Chondrocyte (in vitro differentiated cells): ENCODE measurements around the gene NXNL2. TPM values are rescaled to one million over a fixed set of nuclear protein-coding genes. Genes with fewer than 3 reads are reported as not detected.

Experiments used
- DNase-seq: peaks from one replicate; pipeline ENCODE4 v3.0.0; 2021; ENCODE audit warnings: mixed read lengths, low spot score
- H3K27ac Mint-ChIP-seq: one replicate; pipeline ENCODE4 v1.8.0; 2021; ENCODE audit warnings: mild to moderate bottlenecking, moderate library complexity, mixed read lengths; ENCODE audit not compliant: unreplicated experiment
- H3K27me3 Mint-ChIP-seq: 2 replicates; pipeline ENCODE4 v1.8.0; 2021; ENCODE audit warnings: low read depth, mixed read lengths
- H3K36me3 Mint-ChIP-seq: 2 replicates; pipeline ENCODE4 v1.8.0; 2021; ENCODE audit warnings: low read depth, mixed read lengths
- H3K4me1 Mint-ChIP-seq: 2 replicates; pipeline ENCODE4 v1.8.0; 2021; ENCODE audit warnings: low read depth, mild to moderate bottlenecking, mixed read lengths
- H3K4me3 Mint-ChIP-seq: one replicate; pipeline ENCODE4 v1.8.0; 2021; ENCODE audit warnings: mild to moderate bottlenecking, moderate library complexity, mixed read lengths; ENCODE audit not compliant: unreplicated experiment
- H3K9me3 Mint-ChIP-seq: 2 replicates; pipeline ENCODE4 v1.8.0; 2021; ENCODE audit warnings: low read depth, mixed read lengths
- total RNA-seq: library from RNA; stranded (reverse); gene quantifications from 3 replicates; pipeline ENCODE4 v1.2.1, GENCODE V29; 2021
- TF ChIP-seq, protein P1 (sequence below): fragments of 200-600 bp; sonication (generic); IDR thresholded peaks from 2 replicates; pipeline ENCODE4 v1.5.0; 2021; ENCODE audit warnings: antibody characterized with exemption, mild to moderate bottlenecking, moderate library complexity

Gene NXNL2
- total RNA-seq, 1 donor from 2014 or later = 0.50 TPM

DNA sequence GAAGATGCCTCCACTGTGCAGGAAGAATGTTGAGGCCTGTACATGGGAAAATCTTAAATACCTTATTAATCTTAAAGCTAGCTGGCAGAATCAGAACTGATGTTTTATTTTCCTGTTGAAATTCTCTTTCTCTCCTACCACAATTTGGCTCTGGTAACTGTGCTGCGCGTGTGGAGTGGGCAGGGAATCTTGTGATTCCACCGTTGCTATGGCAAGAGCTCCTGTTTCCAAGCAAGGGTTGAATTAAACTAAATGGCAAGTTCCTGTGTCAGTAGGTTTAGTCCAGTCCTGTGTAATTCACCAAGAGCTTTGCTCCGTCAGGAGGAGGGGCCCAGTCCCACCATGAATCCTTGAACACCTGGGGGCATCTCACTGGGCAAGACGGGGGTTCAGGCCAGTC lies 36.4 kb downstream of the NXNL2 start:
- TF ChIP-seq, protein P1, sequence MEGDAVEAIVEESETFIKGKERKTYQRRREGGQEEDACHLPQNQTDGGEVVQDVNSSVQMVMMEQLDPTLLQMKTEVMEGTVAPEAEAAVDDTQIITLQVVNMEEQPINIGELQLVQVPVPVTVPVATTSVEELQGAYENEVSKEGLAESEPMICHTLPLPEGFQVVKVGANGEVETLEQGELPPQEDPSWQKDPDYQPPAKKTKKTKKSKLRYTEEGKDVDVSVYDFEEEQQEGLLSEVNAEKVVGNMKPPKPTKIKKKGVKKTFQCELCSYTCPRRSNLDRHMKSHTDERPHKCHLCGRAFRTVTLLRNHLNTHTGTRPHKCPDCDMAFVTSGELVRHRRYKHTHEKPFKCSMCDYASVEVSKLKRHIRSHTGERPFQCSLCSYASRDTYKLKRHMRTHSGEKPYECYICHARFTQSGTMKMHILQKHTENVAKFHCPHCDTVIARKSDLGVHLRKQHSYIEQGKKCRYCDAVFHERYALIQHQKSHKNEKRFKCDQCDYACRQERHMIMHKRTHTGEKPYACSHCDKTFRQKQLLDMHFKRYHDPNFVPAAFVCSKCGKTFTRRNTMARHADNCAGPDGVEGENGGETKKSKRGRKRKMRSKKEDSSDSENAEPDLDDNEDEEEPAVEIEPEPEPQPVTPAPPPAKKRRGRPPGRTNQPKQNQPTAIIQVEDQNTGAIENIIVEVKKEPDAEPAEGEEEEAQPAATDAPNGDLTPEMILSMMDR = no peak
- Mint-ChIP-seq H3K9me3 (peaks cover 3% of the 10 kb centered on the region), H3K4me3 (no peak overlapping the region), H3K36me3 (no peaks in the 10 kb centered on the region), H3K27ac (no peak overlapping the region), H3K4me1 (peaks cover 3% of the 10 kb centered on the region), H3K27me3 (no peaks in the 10 kb centered on the region)
- no peak for DNase-seq

DNA sequence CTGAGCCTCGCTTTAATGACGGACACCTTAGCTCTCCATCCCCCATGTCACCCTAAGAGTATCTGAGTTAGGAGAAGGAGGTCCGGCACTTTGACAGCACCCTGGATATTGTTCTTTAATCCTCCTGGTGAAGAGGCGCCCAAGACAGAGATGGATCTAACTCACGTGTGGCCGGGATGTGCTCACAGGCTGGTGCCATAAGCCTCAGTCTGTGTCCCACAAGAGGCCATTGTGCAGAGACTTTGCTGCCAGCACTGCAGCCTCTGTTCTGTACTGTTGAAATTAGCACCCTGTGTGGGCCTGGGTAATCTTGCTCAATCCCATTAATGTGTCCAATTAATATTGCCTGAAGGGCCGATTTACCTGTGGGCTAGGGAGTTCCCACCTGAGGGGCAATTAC lies 37.7 kb downstream of the NXNL2 start:
- DNase-seq = no peak
- H3K4me3 Mint-ChIP-seq = no peak overlapping the region
- TF ChIP-seq, protein P1 = no peak
- no peak overlapping the region for H3K27ac Mint-ChIP-seq
- H3K36me3 Mint-ChIP-seq = no peaks in the 10 kb centered on the region
- H3K9me3 Mint-ChIP-seq = peaks cover 3% of the 10 kb centered on the region
- H3K27me3 Mint-ChIP-seq = no peaks in the 10 kb centered on the region
- H3K4me1 Mint-ChIP-seq = peaks cover 3% of the 10 kb centered on the region

DNA sequence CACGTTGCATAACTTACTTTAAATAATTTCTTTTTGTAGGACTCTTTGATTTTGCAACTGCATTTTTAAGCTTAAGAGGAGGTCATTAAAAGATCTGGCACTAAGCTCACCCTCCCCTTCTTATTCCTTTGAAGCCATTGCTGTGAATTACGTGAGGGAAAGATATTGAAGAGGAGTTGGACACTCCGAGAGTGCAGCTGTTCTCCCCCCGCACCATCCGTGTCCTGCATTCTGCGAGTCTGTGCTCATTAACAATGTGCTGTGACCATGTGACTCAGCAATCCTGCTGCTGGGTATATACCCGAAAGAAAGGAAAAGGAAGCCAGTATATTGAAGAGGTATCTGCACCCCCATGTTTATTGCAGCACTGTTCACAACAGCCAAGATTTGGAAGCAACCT lies 40.0 kb downstream of the NXNL2 start:
- TF ChIP-seq, protein P1 = no peak
- H3K4me3 Mint-ChIP-seq = no peak overlapping the region
- no peaks in the 10 kb centered on the region for H3K27me3 Mint-ChIP-seq
- DNase-seq = no peak
- no peaks in the 10 kb centered on the region for H3K36me3 Mint-ChIP-seq
- peaks cover 3% of the 10 kb centered on the region for H3K9me3 Mint-ChIP-seq
- H3K27ac Mint-ChIP-seq = no peak overlapping the region
- H3K4me1 Mint-ChIP-seq = peaks cover 16% of the 10 kb centered on the region

DNA sequence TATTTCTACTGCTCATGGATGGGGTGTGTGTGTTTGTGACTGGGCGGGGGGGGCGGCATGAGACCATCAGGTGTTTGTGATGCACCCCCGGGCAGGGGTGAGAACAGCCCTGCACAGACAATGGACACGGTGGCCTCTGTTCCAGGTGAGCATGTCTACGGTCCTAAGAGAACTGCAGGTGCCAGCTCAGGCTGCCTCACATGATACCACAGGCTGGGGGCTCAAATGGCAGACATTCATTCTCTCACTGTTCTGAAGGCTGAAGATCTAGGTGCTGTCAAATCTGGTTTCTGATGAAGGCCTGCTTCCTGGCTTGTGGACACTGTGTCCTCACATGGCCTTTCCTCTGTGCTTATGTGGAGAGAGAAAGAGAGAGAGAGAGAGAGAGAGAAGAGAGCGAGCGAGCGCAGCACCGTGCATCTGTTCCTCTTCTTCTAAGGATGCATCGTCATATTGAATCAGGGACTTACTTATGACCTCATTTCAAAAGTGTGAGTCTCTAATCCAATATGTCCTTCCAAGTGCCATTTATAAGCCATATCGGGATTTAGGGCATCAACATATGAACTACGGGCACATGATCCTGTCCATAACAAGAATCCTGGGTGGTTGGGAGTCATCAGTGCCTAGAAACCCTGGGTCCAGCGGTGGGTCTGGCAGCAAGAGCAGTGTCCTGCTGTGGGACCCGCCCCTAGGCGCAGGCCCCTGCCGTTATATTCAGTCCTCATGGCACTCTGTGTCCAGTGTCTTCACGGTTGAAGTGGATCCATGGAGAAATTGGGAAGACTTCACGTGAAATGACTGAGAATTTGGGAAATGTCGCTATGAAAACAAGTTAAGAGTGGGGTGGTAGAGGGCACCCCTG lies 42.5 kb downstream of the NXNL2 start:
- Mint-ChIP-seq H3K4me3 (no peak overlapping the region), H3K36me3 (no peaks in the 10 kb centered on the region), H3K4me1 (peaks cover 16% of the 10 kb centered on the region), H3K9me3 (peaks cover 3% of the 10 kb centered on the region), H3K27ac (no peak overlapping the region), H3K27me3 (no peaks in the 10 kb centered on the region)
- DNase-seq = no peak
- TF ChIP-seq, protein P1 = no peak

DNA sequence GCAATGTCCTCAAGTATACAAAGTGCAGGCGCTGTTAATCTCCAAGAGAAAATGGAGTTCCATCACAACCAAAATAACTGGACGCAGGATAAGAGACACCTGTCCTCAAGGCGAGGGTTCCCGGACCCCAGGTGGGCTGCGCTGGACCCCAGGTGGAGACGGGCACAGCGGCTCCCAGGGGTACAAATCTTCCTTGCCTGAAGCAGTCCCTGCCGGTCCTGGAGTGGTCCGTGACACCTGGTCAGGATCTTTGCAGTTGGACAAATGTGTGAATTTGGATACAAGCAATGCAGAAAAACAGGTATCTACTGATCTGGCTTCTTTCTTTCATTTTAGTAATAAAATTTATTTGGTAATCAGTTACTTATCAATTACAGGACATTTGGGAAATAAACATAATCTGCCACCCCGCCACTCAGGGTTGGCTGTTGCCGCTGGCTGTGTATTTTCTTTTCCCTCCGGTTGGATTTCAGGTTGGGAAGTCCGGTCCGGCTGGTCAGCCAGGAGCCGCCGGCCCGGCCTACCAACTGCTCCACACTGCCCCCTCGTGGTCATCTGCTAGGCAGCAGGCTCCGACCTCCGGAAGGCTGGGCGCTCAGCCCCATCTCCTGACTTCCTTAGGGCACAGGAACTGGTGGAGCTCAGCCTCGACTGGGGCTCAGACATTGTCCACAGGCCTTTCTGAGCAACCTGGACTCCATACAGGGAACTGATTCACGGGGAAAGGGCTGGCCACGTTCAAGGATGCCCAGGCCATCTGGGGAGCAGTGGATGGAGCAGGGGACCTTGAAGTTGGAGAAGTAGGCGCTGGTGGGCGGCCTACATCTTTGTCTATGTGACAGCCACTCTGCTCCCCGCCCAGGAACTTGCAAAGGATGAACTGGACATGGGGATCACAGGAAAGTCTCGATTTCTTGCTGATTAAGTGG lies 43.4 kb downstream of the NXNL2 start:
- Mint-ChIP-seq H3K27ac (no peak overlapping the region), H3K9me3 (peaks cover 2% of the 10 kb centered on the region), H3K36me3 (no peaks in the 10 kb centered on the region), H3K4me3 (peak overlapping the region; percentile 45), H3K27me3 (no peaks in the 10 kb centered on the region), H3K4me1 (peaks cover 17% of the 10 kb centered on the region)
- no peak for DNase-seq
- TF ChIP-seq, protein P1 = peak; percentile 98
